Stimulated activated naive CD8-positive, alpha-beta T cell treated with anti-CD3 and anti-CD28 coated beads, Interleukin-15, Interleukin-2, amounts not matched to agents 100 ng/mL and 50 ng/mL, for 24 hours (primary cell): Measurements from ENCODE around the gene ANXA10.
"Not testable (repeated sequence)": the region's sequence is repeated elsewhere in the genome, so short reads cannot be mapped to it uniquely, and the experiment has no call there.

Source experiments
- H3K27ac Mint-ChIP-seq: one replicate; pipeline ENCODE4 v1.8.0; 2021; ENCODE audit warnings: mild to moderate bottlenecking, mixed read lengths
- H3K27me3 Mint-ChIP-seq: one replicate; pipeline ENCODE4 v1.8.0; 2021; ENCODE audit warnings: mixed read lengths
- H3K36me3 Mint-ChIP-seq: one replicate; pipeline ENCODE4 v1.8.0; 2021; ENCODE audit warnings: low read depth, mixed read lengths
- H3K4me1 Mint-ChIP-seq: one replicate; pipeline ENCODE4 v1.8.0; 2021; ENCODE audit warnings: low read depth, mixed read lengths
- H3K4me3 Mint-ChIP-seq: one replicate; pipeline ENCODE4 v1.8.0; 2021; ENCODE audit warnings: mild to moderate bottlenecking, mixed read lengths
- H3K9me3 Mint-ChIP-seq: one replicate; pipeline ENCODE4 v1.8.0; 2021; ENCODE audit warnings: mixed read lengths

The ANXA10 gene

GRCh38 chr4:168129802-168130201 lies 37.5 kb downstream of the ANXA10 start:
- H3K4me1 Mint-ChIP-seq: no peaks in the 10 kb centered on the region
- H3K36me3 Mint-ChIP-seq: no peaks in the 10 kb centered on the region
- H3K4me3 Mint-ChIP-seq: no peak overlapping the region
- H3K9me3 Mint-ChIP-seq: peaks cover 6% of the 10 kb centered on the region
- H3K27ac Mint-ChIP-seq: no peak overlapping the region
- peaks cover 5% of the 10 kb centered on the region for H3K27me3 Mint-ChIP-seq

- no peak overlapping the region for H3K4me3 Mint-ChIP-seq
- no peaks in the 10 kb centered on the region for H3K4me1 Mint-ChIP-seq
- H3K27me3 Mint-ChIP-seq: peaks cover 5% of the 10 kb centered on the region
- H3K9me3 Mint-ChIP-seq: peaks cover 6% of the 10 kb centered on the region
- H3K27ac Mint-ChIP-seq: no peak overlapping the region
- no peaks in the 10 kb centered on the region for H3K36me3 Mint-ChIP-seq
Measured at GRCh38 chr4:168131196-168131595, 38.9 kb downstream of the ANXA10 start.

- no peaks in the 10 kb centered on the region for H3K36me3 Mint-ChIP-seq
- H3K9me3 Mint-ChIP-seq: peaks cover 6% of the 10 kb centered on the region
- no peaks in the 10 kb centered on the region for H3K4me1 Mint-ChIP-seq
- H3K27ac Mint-ChIP-seq: no peak overlapping the region
- peaks cover 13% of the 10 kb centered on the region for H3K27me3 Mint-ChIP-seq
- H3K4me3 Mint-ChIP-seq: no peak overlapping the region
Measured at GRCh38 chr4:168134651-168135050, 42.3 kb downstream of the ANXA10 start.

- not testable (repeated sequence) for H3K36me3 Mint-ChIP-seq, H3K4me1 Mint-ChIP-seq, H3K4me3 Mint-ChIP-seq, H3K9me3 Mint-ChIP-seq, H3K27ac Mint-ChIP-seq
- H3K27me3 Mint-ChIP-seq: peaks cover 10% of the 10 kb centered on the region
Measured at GRCh38 chr4:168135860-168136259, 43.5 kb downstream of the ANXA10 start.

- H3K27me3 Mint-ChIP-seq, H3K36me3 Mint-ChIP-seq, H3K27ac Mint-ChIP-seq, H3K4me3 Mint-ChIP-seq, H3K9me3 Mint-ChIP-seq, H3K4me1 Mint-ChIP-seq: not testable (repeated sequence)
Measured at GRCh38 chr4:168137695-168138094, 45.4 kb downstream of the ANXA10 start.

GRCh38 chr4:168138143-168138542 lies 45.8 kb downstream of the ANXA10 start:
- Mint-ChIP-seq H3K27me3 (peaks cover 8% of the 10 kb centered on the region), H3K4me1 (no peaks in the 10 kb centered on the region), H3K27ac (no peak overlapping the region), H3K36me3 (no peaks in the 10 kb centered on the region), H3K4me3 (no peak overlapping the region), H3K9me3 (no peaks in the 10 kb centered on the region)

- H3K27me3 Mint-ChIP-seq: peaks cover 8% of the 10 kb centered on the region
- H3K36me3 Mint-ChIP-seq: no peaks in the 10 kb centered on the region
- no peak overlapping the region for H3K27ac Mint-ChIP-seq
- H3K4me1 Mint-ChIP-seq: no peaks in the 10 kb centered on the region
- no peaks in the 10 kb centered on the region for H3K9me3 Mint-ChIP-seq
- no peak overlapping the region for H3K4me3 Mint-ChIP-seq
Measured at GRCh38 chr4:168139336-168139735, 47.0 kb downstream of the ANXA10 start.

- Mint-ChIP-seq H3K27me3 (peaks cover 8% of the 10 kb centered on the region), H3K36me3 (no peaks in the 10 kb centered on the region), H3K4me1 (no peaks in the 10 kb centered on the region), H3K9me3 (no peaks in the 10 kb centered on the region), H3K27ac (no peak overlapping the region), H3K4me3 (no peak overlapping the region)
Measured at GRCh38 chr4:168141733-168142132, 49.4 kb downstream of the ANXA10 start.

- Mint-ChIP-seq H3K27me3 (peaks cover 4% of the 10 kb centered on the region), H3K9me3 (no peaks in the 10 kb centered on the region), H3K36me3 (no peaks in the 10 kb centered on the region), H3K4me1 (no peaks in the 10 kb centered on the region), H3K4me3 (no peak overlapping the region), H3K27ac (no peak overlapping the region)
Measured at GRCh38 chr4:168143601-168144000, 51.3 kb downstream of the ANXA10 start.

GRCh38 chr4:168150420-168151050 lies 58.2 kb downstream of the ANXA10 start:
- Mint-ChIP-seq H3K9me3 (no peaks in the 10 kb centered on the region), H3K4me3 (no peak overlapping the region), H3K4me1 (peaks cover 7% of the 10 kb centered on the region), H3K27ac (no peak overlapping the region), H3K36me3 (no peaks in the 10 kb centered on the region), H3K27me3 (no peaks in the 10 kb centered on the region)

GRCh38 chr4:168151327-168151726 lies 59.0 kb downstream of the ANXA10 start:
- Mint-ChIP-seq H3K4me3 (no peak overlapping the region), H3K27me3 (no peaks in the 10 kb centered on the region)

GRCh38 chr4:168152837-168153500 lies 60.6 kb downstream of the ANXA10 start:
- Mint-ChIP-seq H3K4me1 (peaks cover 7% of the 10 kb centered on the region), H3K36me3 (no peaks in the 10 kb centered on the region), H3K27me3 (no peaks in the 10 kb centered on the region), H3K27ac (no peak overlapping the region), H3K4me3 (no peak overlapping the region), H3K9me3 (no peaks in the 10 kb centered on the region)

More at GRCh38 chr4:168151327-168151726, 59.0 kb downstream of the ANXA10 start:
- Mint-ChIP-seq H3K4me1 (peaks cover 7% of the 10 kb centered on the region), H3K27ac (no peak overlapping the region), H3K9me3 (no peaks in the 10 kb centered on the region), H3K36me3 (no peaks in the 10 kb centered on the region)

- Mint-ChIP-seq H3K4me3 (no peak overlapping the region), H3K36me3 (no peaks in the 10 kb centered on the region), H3K27ac (no peak overlapping the region), H3K27me3 (no peaks in the 10 kb centered on the region), H3K4me1 (peaks cover 7% of the 10 kb centered on the region), H3K9me3 (no peaks in the 10 kb centered on the region)
Measured at GRCh38 chr4:168153596-168154440, 61.5 kb downstream of the ANXA10 start.

GRCh38 chr4:168154546-168155277 lies 62.4 kb downstream of the ANXA10 start:
- Mint-ChIP-seq H3K27ac (no peak overlapping the region), H3K36me3 (no peaks in the 10 kb centered on the region), H3K4me3 (no peak overlapping the region), H3K27me3 (no peaks in the 10 kb centered on the region), H3K4me1 (peaks cover 7% of the 10 kb centered on the region), H3K9me3 (no peaks in the 10 kb centered on the region)

- Mint-ChIP-seq H3K27me3 (peaks cover 8% of the 10 kb centered on the region), H3K36me3 (no peaks in the 10 kb centered on the region), H3K27ac (no peak overlapping the region), H3K9me3 (peaks cover 4% of the 10 kb centered on the region), H3K4me3 (no peak overlapping the region), H3K4me1 (no peaks in the 10 kb centered on the region)
Measured at GRCh38 chr4:168162604-168163003, 70.3 kb downstream of the ANXA10 start.
